ENCODE measurements around the gene RPL15. TPM values are rescaled to one million over a fixed set of nuclear protein-coding genes. Genes with fewer than 3 reads are reported as not detected.
A peak's percentile ranks its signal among the peaks of the same experiment; 100 is the strongest.

Gene RPL15
- total RNA-seq, 1 experiment from 2014 or later, result 1,600 TPM

DNA sequence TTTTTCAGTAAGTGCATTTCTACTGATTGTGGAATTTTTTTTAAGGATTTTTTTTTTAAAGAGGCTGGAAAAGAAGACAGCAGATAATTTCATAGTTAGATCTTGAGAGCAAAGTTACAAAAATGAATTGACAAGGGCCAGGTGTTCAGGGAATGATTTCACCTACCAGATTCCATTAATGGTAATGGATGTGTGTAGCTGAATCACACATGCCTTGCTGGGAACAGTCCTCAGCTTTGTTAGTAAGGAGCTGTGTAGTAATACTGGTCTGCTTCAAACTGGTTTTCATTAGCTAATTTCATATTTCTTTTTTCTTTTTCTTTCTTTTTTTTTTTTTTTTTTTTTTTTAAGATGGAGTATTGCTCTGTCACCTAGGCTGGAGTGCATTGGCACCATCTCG lies 44.1 kb downstream of the RPL15 start:
- no peak for DNase-seq (ENCODE audit: low read depth)

DNA sequence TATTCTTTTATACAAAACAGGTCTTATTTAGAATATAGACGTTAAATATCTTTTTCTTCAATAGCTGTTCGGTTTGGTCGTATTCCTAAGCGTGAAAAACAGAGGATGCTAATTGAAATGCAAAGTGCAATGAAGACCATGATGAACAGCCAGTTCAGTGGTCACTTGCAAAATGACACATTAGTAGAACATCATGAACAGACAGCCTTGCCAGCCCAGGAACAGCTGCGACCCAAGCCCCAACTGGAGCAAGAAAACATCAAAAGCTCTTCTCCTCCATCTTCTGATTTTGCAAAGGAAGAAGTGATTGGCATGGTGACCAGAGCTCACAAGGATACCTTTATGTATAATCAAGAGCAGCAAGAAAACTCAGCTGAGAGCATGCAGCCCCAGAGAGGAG lies 45.0 kb downstream of the RPL15 start:
- DNase-seq (ENCODE audit: low read depth), result no peak

DNA sequence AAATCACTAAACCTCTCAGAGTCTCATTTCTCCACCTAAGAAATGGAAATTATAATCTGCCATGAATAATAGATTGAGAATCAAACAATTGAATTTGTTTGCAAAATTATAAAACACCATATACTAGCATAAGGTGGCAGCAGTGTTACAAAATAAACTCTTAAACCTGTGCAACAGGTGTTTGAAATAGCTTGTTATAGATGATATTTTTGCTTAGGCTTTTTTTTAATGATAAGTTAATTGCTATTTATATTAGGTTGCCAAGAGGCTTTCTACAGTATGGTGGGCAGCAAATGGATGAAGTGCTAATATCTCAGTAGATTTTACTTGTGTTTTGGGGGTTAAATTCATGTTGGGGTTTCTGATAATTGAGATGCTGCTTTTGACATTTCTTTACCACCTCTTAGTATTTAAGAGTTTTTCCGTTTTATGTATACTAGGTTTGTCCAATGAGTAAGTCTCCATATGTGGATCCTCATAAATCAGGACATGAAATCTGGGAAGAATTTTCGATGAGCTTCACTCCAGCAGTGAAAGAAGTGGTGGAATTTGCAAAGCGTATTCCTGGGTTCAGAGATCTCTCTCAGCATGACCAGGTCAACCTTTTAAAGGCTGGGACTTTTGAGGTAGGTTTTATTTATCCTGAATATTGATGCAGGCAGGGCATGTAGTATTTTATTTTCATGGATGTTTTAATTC lies 47.8 kb downstream of the RPL15 start:
- no peak for DNase-seq (ENCODE audit: low read depth)

DNA sequence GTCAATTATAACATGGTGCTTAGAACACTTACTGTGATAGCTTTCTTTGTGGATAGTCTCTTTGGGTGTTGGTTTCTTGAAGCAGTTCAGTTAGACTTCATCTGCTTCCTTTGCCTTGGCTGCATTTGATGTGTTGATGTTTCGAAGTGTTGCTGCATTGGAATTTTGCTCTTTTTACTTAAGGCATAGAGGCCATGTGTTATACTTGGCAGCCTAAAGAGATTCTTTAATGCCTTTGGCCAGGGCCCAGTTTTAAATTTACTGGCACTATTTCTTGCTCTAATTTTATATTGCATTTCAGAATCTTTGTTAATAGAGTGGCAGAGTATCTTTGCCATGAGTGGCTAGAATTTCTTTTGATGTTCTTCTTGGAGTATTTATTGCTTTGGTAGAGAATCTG lies 49.4 kb downstream of the RPL15 start:
- no peak for DNase-seq (ENCODE audit: low read depth)

DNA sequence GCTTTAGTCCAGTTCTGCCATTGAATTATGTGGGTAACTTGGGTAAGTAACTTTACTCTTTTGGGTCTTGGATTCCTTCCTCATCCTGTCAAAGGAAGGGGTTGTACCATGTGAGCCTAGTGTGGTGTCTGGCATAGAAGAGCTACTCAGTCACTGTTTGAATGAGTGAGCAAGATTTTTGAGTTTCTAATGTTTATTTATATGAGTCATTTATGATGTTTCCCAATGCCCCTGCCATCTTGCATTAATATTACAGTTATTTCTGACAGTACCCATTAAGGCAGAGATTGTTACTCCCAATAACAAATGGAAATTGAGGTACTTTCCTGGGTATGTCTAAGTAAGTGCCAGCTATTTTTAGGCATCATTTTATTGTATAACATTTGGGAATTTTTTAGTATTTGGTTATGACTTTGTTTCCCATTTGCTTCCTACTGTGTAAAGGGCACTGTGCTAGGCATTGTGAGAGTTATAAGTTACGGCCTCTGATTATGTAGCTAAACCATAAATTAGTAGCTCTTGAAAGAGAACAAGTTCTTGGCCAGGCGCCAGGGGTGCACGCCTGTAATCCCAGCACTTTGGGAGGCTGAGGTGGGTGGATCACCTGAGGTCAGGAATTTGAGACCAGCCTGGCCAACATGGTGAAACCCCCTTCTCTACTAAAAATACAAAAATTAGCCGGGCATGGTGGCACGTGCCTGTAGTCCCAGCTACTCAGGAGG lies 51.7 kb downstream of the RPL15 start:
- DNase-seq (ENCODE audit: low read depth), result peak; percentile 45

DNA sequence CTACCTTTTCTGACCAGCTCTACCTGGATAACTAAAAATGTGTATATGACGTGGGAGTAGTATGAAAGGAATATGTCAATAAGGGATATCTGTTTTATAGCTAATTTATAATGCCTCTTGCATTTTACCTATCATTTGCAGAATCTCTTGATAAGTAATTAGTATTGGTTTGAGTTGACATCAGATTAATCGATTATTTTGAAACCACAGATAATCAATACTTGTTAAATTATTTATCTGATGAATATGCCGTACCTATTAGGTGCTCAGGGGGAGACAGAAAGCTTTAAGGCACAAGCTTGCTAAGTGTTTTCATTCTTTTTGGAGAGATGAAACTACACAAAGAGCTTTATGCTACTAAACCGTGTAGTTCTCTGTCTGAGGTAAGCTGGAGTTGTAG lies 52.5 kb downstream of the RPL15 start:
- DNase-seq (ENCODE audit: low read depth), result no peak

Other genes with a start within 250 kb of the RPL15 start
- gene UBE2E1, start 111.2 kb upstream of the RPL15 start, total RNA-seq (2014; rRNA removed; shearing (Covaris generic)), result 99.0 and 107 TPM in 2 replicates
- gene NKIRAS1, start 142 bp upstream of the RPL15 start, total RNA-seq (2014; rRNA removed; shearing (Covaris generic)), result 8.8 and 11.9 TPM in 2 replicates
- 15.8 and 23.0 TPM in 2 replicates for gene NR1D2, start 28.2 kb downstream of the RPL15 start, total RNA-seq (2014; rRNA removed; shearing (Covaris generic))

All from M059J (cell line).